ENCODE results near the gene QSOX1.

QSOX1 gene

GRCh38 chr1:180136331-180136967, 18.2 kb upstream of the QSOX1 start:
- no peak for TF ChIP-seq EZH2phosphoT487 (IDR thresholded peaks at IDR 0.05; ENCODE audit: borderline replicate concordance, low read length)
- no peak for TF ChIP-seq CTCF (IDR thresholded peaks at IDR 0.05; ENCODE audit: low read depth, low read length, poor library complexity, severe bottlenecking)
- no peak overlapping the region for H3K4me3 ChIP-seq (ENCODE audit: low read length)
- H3K79me2 ChIP-seq (ENCODE audit: control insufficient read depth, low read length), result no peaks in the 10 kb centered on the region
- H4K20me1 ChIP-seq (ENCODE audit: control insufficient read depth, insufficient read depth, low read depth, low read length), result no peaks in the 10 kb centered on the region
- no peaks in the 10 kb centered on the region for H3F3A ChIP-seq (ENCODE audit: control insufficient read depth, insufficient read depth)
- no peaks in the 10 kb centered on the region for H3K9me3 ChIP-seq (ENCODE audit: control insufficient read depth, insufficient read depth, low read length)
- H3K36me3 ChIP-seq (ENCODE audit: control insufficient read depth, low read length), result no peaks in the 10 kb centered on the region
- H3K4me2 ChIP-seq (ENCODE audit: low read length), result no peak overlapping the region
- no peaks in the 10 kb centered on the region for H3K4me1 ChIP-seq (ENCODE audit: control insufficient read depth, low read length)
- H3K27ac ChIP-seq (ENCODE audit: low read depth, low read length), result no peak overlapping the region
- H3K9me2 ChIP-seq (replicated peaks; ENCODE audit: control insufficient read depth, low read length), result no peaks in the 10 kb centered on the region
- peaks cover 14% of the 10 kb centered on the region for H3K27me3 ChIP-seq (ENCODE audit: control insufficient read depth, low read length)

- Histone ChIP-seq H3K9me3 (ENCODE audit: control insufficient read depth, insufficient read depth, low read length) (no peaks in the 10 kb centered on the region), H3K27ac (ENCODE audit: low read depth, low read length) (no peak overlapping the region)
Observed at GRCh38 chr1:180136968-180137356, 17.7 kb upstream of the QSOX1 start.

GRCh38 chr1:180137776-180138175, 16.9 kb upstream of the QSOX1 start:
- H3K4me3 ChIP-seq (ENCODE audit: low read length), result no peak overlapping the region
- TF ChIP-seq EZH2phosphoT487 (IDR thresholded peaks at IDR 0.05; ENCODE audit: borderline replicate concordance, low read length) (no peak), CTCF (IDR thresholded peaks at IDR 0.05; ENCODE audit: low read depth, low read length, poor library complexity, severe bottlenecking) (no peak)
- no peaks in the 10 kb centered on the region for H3K9me3 ChIP-seq (ENCODE audit: control insufficient read depth, insufficient read depth, low read length)
- H3K4me2 ChIP-seq (ENCODE audit: low read length), result no peak overlapping the region
- H3K79me2 ChIP-seq (ENCODE audit: control insufficient read depth, low read length), result no peaks in the 10 kb centered on the region
- no peaks in the 10 kb centered on the region for H3K9me2 ChIP-seq (replicated peaks; ENCODE audit: control insufficient read depth, low read length)
- H3K4me1 ChIP-seq (ENCODE audit: control insufficient read depth, low read length), result no peaks in the 10 kb centered on the region
- no peak overlapping the region for H3K27ac ChIP-seq (ENCODE audit: low read depth, low read length)
- H4K20me1 ChIP-seq (ENCODE audit: control insufficient read depth, insufficient read depth, low read depth, low read length), result no peaks in the 10 kb centered on the region
- H3K36me3 ChIP-seq (ENCODE audit: control insufficient read depth, low read length), result no peaks in the 10 kb centered on the region
- H3F3A ChIP-seq (ENCODE audit: control insufficient read depth, insufficient read depth), result no peaks in the 10 kb centered on the region
- peaks cover 14% of the 10 kb centered on the region for H3K27me3 ChIP-seq (ENCODE audit: control insufficient read depth, low read length)

More at GRCh38 chr1:180136968-180137356, 17.7 kb upstream of the QSOX1 start:
- H3K79me2 ChIP-seq (ENCODE audit: control insufficient read depth, low read length), result no peaks in the 10 kb centered on the region
- H3F3A ChIP-seq (ENCODE audit: control insufficient read depth, insufficient read depth), result no peaks in the 10 kb centered on the region
- no peaks in the 10 kb centered on the region for H3K36me3 ChIP-seq (ENCODE audit: control insufficient read depth, low read length)
- H3K4me3 ChIP-seq (ENCODE audit: low read length), result no peak overlapping the region
- H3K4me1 ChIP-seq (ENCODE audit: control insufficient read depth, low read length), result no peaks in the 10 kb centered on the region
- no peaks in the 10 kb centered on the region for H4K20me1 ChIP-seq (ENCODE audit: control insufficient read depth, insufficient read depth, low read depth, low read length)
- no peak overlapping the region for H3K4me2 ChIP-seq (ENCODE audit: low read length)
- TF ChIP-seq EZH2phosphoT487 (IDR thresholded peaks at IDR 0.05; ENCODE audit: borderline replicate concordance, low read length) (no peak), CTCF (IDR thresholded peaks at IDR 0.05; ENCODE audit: low read depth, low read length, poor library complexity, severe bottlenecking) (no peak)
- no peaks in the 10 kb centered on the region for H3K9me2 ChIP-seq (replicated peaks; ENCODE audit: control insufficient read depth, low read length)
- H3K27me3 ChIP-seq (ENCODE audit: control insufficient read depth, low read length), result peaks cover 14% of the 10 kb centered on the region
